Occipital lobe (tissue), 2 donors: ENCODE measurements around the gene EIF2B5. TPM values are rescaled to one million over a fixed set of nuclear protein-coding genes. Genes with fewer than 3 reads are reported as not detected.
"Not testable (repeated sequence)": the region's sequence is repeated elsewhere in the genome, so short reads cannot be mapped to it uniquely, and the experiment has no call there.

Source experiments
- DNase-seq: peaks from one replicate; lab custom pipeline; 2025; lab: John Stamatoyannopoulos, UW
- total RNA-seq: library from RNA; depleted of rRNA; stranded (reverse); fragments of >200 nt; gene quantifications from one replicate; pipeline ENCODE4 v1.2.3, GENCODE V29; 2014

EIF2B5 gene
- total RNA-seq, 1 donor from 2014 or later, result 45.5 TPM

DNA sequence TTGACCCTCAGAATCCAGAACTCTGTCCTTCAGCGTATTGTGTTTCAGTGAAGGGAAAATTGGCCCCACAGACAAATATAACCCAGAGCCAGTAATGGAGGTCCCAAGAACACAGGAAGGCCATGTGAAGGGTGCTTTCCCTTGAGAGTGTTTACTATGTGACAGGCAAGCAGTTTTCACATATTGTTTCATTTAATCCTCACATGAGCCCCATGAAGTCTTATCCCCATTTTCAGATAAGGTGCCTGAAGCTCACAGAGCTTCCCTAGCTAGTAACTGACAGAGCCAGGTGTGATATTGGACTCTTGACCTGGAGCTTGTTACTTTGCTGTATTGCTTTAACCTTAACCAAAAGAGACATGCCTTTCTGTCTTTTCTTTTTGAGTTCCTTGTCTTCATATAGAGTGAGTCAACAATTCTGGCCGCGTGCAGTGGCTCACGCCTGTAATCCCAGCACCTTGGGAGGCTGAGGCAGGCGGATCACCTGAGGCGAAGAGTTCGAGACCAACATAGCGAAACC is 10.7 kb downstream of the EIF2B5 start:
- DNase-seq, result no peak

DNA sequence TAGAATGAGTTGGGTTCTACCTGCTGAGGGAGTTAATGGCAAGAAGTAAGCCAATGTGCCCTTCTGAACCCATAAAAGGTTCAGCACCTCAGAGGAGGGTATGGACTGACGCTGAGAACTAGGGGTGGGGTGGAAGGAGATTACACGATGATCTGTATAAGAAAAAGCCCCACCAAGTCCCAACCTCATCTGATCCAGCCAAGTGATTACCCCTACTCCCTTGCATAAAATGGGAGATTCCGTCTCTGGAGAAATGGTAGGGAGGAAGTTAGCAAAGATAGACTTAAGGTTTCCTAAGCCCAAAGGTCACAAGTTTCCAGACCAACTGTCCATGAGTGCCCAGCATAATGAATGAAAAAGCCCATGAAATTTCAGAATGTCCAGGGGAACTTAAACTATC is 12.9 kb downstream of the EIF2B5 start:
- no peak for DNase-seq

DNA sequence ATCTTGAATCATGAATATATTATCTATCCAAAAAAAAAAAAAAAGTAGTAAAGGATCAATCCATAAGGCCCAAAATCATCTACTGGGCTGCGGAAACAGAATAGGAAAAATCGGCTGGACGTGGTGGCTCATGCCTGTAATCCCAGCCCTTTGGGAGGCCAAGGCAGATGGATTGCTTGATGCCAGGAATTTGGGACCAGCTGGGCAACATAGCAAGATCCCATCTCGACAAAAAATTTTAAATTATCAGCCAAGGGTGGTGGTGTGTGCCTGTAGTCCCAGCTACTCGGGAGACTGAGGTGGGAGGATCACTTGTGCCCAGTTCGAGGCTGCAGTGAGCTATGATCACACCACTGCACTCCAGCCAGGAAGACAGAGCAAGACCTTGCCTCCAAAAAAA is 14.0 kb downstream of the EIF2B5 start:
- DNase-seq, result no peak

DNA sequence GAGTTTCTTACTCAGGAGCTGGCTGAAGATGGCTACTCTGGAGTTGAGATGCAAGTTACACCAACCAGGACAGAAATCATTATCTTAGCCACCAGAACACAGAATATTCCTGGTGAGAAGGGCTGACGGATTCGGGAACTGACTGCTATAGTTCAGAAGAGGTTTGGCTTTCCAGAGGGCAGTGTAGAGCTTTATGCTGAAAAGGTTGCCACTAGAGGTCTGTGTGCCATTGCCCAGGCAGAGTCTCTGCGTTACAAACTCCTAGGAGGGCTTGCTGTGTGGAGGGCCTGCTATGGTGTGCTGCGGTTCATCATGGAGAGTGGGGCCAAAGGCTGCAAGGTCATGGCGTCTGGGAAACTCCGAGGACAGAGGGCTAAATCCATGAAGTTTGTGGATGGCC is 14.6 kb downstream of the EIF2B5 start:
- not testable (repeated sequence) for DNase-seq

DNA sequence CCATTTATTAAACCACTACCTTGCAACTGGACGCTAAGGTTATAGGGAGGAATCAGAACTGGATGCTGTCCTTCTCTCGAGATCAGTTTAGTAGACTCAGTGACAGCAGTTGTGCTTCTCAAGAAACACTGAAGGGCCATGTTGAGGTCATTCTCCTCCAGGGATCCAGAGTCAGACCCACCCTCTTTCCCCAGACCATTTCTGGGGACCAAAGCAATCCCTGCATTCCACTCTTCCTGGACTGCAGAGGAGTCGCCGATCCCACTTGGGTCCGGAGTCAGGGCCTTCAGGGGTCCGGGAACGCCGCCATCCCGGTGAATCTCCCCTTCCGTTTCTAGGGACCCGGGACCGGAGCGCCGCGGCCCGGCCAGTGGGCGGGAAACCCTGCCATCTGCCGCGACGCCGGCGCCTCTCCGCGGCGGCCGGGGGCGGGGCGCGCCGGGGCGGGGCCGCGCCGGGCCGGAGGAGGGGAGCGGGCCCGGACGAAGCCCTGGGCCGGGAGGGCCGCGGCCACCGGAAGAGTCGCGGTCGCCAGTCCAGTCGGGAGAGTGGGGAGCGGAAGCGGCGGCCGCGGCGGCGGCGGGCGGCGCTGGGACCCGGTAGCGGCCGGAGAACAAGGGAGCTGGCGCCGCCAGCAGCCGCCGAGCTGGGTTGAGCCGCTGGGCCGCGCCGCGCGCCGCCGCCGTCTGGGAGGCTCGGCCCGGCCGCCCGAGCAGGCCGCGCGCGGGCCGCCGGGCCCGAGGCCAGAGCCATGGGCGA is 19.9 kb downstream of the EIF2B5 start, which contains the start of gene DVL3:
TSS of gene DVL3 (plus strand) at position 493 of the 759 bp plus-strand sequence. CDS start at position 752, 259 bp downstream.
- DNase-seq, result peak; percentile 59

DNA sequence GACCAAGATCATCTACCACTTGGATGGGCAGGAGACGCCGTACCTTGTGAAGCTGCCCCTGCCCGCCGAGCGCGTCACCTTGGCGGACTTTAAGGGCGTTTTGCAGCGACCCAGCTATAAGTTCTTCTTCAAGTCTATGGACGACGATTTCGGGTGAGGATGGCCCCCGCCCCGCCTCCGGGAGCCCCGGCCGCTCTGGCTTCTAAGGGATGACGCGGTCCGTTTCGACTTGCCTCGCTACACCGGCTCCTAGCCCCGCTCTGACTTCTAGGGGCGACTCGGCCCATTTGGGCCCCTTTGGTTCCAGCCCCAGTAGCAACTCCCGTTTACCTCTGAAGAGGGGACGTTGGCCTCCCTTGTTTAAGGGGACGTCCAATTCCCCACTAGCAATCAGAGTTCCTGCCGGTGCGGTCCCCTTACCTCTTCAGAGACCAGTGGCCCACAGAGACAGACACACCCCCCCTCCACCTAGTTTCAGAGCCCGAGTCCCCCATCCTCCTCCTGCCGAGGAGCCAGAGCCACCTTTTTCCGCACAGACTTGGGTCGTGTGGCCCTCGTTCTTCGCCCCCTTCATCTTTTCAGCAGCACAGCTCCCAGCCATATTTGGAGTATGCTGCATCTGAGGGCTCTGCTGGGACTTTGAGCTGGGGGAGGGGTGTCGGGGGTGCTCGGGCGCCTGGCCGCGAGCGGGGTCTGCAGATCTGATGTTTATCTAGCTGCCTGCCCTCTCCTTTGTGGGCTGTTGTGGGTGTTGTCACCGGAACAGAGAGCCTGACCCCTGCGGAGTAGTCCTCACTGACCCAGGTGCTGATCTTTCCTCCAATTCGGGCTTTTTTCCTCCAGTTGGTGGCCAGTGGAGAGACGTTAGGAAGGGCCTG is 20.7 kb downstream of the EIF2B5 start:
- DNase-seq, result no peak

DNA sequence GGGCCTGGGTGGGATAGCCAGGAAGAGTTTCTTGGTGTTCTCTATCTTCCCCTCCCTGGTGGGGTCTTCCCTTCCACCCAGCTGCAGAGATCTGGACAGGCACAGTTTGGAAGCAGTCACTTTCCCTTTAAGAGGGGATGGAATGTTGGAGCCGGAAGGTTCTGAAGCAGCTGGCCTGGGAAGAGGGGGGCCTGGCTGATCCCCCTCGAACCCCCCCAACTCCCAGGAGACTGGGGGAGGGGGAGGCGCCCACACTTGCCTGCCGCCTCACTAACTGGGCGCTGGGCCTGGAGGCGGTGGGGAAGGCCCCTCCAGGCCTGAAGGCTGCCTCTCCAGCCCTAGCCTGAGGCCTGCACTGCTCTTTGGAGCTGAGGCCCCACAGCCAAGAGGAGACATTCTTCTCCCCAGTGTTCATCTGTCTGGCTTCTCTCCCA is 21.4 kb downstream of the EIF2B5 start:
- DNase-seq, result no peak

DNA sequence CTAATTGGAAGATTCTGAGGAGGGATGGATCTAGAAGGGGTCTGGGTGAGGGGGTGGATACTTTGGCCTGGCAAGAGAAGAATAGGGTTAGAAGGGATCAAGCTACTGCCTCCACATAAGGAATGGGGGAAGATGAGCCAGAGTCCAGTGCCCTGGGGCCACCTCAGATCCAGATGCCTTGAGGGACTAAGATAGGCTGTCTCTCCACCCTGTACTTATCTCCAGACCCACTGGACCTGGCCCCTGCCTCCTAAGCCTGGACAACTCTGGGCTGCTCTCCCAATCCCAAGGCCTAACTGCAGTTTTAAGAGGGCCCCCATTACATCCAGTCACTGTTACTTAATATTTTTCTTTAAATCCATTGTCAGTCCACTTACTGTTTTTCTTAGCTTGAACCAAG is 22.0 kb downstream of the EIF2B5 start:
- no peak for DNase-seq

DNA sequence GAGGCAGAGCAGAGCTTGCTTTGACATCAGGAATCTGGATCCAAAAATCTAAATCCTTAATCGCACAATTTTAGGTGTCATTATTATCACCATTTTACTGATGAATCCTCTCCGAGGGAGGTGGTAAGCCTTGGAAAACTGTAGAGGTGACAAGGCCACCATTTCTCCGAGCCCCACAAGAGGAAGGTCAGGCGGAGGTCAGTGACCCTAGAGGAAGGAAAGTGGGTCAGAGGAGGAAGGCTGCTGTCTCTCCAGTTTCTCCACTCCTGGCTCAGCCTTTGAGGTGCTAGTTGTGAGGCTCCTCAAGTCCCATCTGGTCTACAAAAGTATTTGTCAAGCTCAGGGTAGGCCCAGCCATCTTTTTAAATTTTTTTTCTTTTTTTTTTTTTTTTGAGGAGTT is 23.2 kb downstream of the EIF2B5 start:
- DNase-seq, result no peak

DNA sequence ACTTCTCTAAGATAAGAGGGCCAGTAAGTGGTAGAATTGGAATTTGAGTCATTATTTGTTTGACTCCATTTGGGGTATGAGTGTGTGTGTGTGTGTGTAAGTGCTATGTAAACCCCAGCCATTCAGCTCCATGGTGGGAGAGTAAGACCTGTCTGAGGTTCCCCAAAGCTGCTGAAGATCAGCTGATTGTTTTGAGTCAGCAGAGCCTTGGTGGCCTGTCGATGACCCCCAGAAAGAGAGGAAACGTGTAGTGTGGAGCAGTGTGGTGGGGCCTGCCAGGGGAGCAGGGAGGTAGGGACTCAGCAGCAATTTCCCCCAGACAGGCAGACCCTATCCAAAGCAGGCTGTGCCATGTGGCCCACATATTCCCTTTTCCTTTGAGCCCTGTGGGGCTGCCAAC is 25.3 kb downstream of the EIF2B5 start:
- DNase-seq, result no peak

DNA sequence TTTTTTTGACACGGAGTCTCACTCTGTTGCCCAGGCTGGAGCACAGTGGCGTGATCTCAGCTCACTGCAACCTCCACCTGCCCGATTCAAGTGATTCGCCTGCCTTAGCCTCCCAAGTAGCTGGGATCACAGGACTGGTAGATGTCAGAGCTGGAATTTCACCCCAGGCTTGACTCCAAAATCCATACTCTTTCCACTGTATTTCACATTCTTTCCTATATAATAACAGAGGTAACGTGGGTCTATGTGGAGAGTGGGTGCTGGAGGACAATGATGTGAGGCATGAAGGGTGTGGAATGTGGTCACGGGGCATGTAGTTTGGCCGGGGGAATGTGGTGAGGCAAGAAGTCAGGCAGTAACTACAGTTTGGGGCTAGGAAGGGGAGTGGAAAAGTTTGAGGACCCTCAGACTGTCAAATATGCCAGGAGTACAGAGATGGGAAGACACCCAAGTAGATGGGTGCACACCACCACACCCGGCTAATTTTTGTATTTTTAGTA is 27.5 kb downstream of the EIF2B5 start:
- DNase-seq, result not testable (repeated sequence)

DNA sequence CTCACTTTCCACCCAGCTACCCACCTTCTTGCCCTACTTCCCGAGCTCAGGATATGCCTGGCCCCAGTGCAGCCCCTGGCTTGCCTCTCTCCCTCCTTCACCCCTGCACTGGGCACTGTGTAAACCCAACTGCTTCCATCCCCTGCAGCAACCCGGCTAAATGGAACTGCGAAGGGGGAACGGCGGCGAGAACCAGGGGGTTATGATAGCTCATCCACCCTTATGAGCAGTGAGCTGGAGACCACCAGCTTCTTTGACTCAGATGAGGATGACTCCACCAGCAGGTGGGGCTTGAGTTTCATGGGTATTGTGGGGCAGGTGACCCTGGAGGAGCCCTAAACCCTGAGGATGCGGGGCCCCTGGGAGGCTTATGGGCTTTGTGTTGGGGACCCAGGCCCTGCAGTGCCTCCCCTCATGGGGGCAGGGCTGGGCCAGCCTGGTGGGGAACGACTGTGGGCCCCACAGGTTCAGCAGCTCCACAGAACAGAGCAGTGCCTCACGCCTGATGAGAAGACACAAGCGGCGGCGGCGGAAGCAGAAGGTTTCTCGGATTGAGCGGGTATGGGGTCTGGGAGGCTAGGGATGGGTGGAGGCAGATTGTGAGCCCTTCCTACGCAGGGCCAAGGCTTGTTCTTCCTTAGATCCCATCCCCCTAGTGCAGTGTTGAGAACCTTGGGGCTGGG is 29.6 kb downstream of the EIF2B5 start:
- DNase-seq, result no peak

DNA sequence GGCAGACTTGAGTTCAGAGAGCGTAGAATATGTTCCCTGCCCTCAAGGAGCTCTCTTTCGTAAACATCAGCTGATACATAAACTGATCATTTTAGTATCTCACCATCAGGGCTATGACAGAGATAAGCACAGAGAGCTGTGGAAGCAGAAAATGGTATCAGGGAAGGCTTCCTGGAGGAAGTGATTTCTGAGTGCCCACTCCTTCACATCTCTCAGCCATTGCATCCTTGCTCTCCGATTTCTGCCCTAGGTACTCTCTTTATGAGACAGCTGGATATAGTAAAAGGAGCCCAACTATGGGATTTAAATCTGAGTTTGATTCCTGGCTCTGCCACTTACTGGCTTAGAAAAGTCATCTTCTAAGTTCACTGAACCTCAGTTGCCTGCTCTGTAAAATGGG is 30.4 kb downstream of the EIF2B5 start:
- no peak for DNase-seq

DNA sequence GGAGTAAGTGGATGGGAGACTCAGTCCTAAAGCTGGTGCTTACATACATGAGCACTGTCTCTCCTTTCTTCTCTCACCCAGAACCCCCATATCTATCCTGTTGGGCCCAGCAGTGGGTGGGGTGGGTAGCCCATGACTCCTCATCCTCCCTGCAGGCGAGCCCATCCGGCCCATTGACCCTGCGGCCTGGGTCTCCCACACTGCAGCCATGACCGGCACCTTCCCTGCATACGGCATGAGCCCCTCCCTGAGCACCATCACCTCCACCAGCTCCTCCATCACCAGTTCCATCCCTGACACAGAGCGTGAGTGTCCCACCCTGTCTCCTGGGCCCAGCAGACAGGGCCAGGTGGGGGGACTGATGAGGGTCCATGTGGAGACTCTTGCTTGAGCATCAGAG is 31.5 kb downstream of the EIF2B5 start:
- DNase-seq, result no peak

DNA sequence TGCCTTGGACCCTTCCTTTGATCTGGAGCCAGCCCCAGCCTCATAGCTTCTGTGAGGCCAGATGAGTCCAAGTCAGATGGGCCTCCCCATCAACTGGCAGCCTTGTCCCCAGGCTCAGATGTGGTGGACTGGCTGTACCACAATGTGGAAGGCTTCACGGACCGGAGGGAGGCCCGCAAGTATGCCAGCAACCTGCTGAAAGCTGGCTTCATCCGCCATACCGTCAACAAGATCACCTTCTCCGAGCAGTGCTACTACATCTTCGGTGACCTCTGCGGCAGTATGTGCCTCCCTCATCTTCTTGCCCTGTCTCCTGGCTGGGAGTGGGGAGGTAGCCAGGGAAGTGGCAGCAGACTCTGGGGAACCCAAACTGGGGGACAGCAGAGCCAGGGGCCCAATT is 32.6 kb downstream of the EIF2B5 start:
- DNase-seq, result no peak

DNA sequence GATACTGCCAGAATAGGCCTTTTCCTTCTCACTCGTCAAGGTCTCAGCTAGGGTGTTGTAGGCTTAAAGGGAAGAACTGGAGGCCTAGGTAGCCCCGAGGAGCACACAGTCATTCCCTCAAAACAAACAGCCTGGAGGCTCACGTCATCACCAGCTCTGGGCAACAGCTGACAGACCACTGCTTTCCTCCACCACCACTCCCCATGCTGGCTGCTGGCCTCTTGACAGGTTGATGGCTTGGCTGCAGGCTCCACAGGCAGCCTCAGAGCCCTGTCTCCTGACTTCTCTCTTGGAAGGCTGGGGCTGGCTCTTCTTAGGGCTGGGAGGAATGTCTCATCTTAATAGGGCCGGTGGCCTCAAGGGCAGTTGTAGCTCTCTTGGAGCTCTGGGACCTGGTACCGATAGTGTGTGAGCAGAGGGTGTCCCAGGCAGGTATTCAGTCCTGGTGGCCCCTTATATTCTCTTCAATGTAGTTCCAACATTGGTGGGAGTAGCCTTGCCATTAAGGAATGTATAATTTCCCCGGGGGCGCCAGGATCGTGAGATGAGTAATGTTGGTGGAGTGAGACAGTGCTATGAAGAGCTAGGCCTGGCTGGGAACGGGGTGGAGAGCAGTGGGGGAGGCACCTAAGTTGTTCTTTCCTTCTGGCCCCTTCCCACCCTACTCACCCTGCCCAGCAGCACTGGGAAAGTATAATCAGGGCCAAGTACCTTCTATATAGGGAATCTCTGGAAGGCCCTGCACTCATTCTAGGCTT is 33.4 kb downstream of the EIF2B5 start:
- no peak for DNase-seq

DNA sequence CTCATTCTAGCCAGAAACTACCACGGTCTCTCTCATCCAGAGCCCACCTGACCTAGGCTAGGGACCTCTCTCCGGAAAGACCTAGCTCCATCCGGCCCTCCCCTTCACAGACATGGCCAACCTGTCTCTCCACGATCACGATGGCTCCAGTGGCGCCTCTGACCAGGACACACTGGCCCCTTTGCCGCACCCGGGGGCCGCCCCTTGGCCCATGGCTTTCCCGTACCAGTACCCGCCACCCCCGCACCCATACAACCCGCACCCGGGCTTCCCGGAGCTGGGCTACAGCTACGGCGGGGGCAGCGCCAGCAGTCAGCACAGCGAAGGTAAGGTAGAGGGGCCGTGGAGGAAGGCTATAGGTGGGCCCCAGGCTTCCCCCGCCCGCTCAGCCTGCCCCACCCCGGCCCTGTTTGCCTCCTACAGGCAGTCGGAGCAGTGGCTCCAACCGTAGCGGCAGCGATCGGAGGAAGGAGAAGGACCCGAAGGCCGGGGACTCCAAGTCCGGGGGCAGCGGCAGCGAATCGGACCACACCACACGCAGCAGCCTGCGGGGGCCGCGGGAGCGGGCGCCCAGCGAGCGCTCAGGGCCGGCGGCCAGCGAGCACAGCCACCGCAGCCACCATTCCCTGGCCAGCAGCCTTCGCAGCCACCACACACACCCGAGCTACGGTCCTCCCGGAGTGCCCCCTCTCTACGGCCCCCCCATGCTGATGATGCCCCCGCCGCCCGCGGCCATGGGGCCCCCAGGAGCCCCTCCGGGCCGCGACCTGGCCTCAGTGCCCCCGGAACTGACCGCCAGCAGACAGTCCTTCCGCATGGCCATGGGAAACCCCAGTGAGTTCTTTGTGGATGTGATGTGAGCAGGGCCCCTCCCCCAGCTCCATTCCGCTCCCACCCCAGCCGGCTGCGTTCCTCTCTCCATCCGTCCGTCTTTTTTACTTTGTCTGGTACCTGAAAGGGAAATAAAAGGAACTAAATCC is 35.0 kb downstream of the EIF2B5 start:
- DNase-seq, result no peak

DNA sequence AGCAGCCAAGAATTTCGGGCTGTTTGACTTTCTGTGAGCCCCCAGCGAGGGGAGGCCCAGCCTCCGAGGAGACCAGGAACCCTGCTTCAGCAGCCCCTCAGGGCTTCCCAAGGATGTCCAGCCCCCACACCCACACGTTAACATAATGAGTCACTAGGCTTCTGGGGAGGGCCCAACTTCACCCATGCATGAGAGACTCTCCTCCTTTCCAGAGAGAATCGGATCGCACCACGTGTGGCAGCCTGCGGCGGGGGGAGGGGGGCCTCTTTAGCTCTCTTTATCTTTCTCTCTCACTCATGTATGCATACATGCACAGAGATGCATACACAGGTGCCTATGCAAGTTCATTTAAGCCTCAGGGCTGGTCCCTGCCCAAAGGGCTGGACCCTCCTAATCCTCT is 36.4 kb downstream of the EIF2B5 start:
- no peak for DNase-seq

DNA sequence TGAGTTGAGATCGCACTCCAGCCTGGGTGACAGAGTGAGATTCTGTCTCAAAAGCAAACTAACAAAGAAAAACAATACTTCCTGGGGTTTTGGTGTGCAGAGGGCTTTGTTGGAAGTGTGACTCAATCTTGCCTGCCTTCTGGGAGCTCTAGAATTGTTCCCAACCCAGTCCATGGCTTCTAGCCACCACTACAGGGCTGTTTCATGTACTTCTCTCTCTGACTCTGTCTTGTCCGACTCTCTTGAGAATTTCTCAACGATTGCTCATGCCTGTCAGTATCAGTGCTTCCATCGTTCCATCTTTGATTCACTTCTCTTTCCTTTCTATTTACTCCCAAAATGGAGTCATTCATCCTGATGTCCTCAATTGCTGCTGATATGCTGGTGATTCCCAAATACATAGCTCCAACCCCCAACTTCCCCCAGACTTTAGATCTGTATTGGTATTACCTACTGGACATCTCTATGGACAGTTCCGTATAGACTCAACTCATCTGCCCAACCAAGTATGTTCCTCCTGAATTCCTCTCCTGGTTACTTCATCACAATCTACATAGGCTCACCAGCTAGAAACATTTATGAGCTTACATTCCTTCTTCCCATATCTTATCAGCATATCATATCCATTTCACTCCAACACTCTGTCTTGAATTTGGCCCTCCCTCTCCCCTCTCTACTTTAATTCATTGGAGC is 37.7 kb downstream of the EIF2B5 start:
- no peak for DNase-seq
